GM12878 (cell line): Measurements from ENCODE around the gene PLD3. TPM values are rescaled to one million over a fixed set of nuclear protein-coding genes. Genes with fewer than 3 reads are reported as not detected.

Experiments
- ATAC-seq: fragments of 200-7000 bp; cut with Tn5 transposase; 3 replicates; pipeline ENCODE4 v1.9.1; 2020; ENCODE audit warnings: mild to moderate bottlenecking, moderate library complexity
- BruUV-seq: library from RNA; stranded (reverse); fragments of 400-500 nt; replicated peaks from 2 replicates; lab custom pipeline; 2021; lab: Mats Ljungman, UMichigan
- CTCF ChIA-PET: fragments of 300-600 bp; sonication (Branson Sonifier 250); formaldehyde crosslinking; extraction: SDS; loops from one replicate; lab custom pipeline; 2021; ENCODE audit warnings: inconsistent platforms; lab: Yijun Ruan, JAX
- POLR2A ChIA-PET: fragments of 350-600 bp; formaldehyde crosslinking; extraction: SDS; loops from one replicate; lab custom pipeline; 2021; ENCODE audit warnings: inconsistent platforms; lab: Charles Lee
- RAD21 ChIA-PET: fragments of 300-600 bp; sonication (Branson Sonifier 250); formaldehyde crosslinking; loops from one replicate; lab custom pipeline; 2023; ENCODE audit warnings: antibody characterized with exemption; ENCODE audit not compliant: unreplicated experiment; lab: Charles Lee
- SMC1A ChIA-PET: fragments of 300-600 bp; sonication (Branson Sonifier 250); formaldehyde crosslinking; loops from one replicate; lab custom pipeline; 2023; ENCODE audit not compliant: unreplicated experiment, uncharacterized antibody; lab: Charles Lee
- DNase-seq: peaks from one replicate; pipeline ENCODE4 v3.0.0-alpha.2; 2011; ENCODE audit warnings: low read depth, low spot score
- FAIRE-seq: peaks from 3 replicates; lab custom pipeline; 2011; peaks lifted over from hg19 to GRCh38; lab: Jason Lieb, UNC
- H2AFZ ChIP-seq: 2 replicates; pipeline ENCODE4 v1.6.0; 2011; ENCODE audit warnings: low read depth, low read length, control low read depth; ENCODE audit not compliant: control insufficient read depth
- H3K27ac ChIP-seq: 2 replicates; pipeline ENCODE4 v1.5.1; 2011; ENCODE audit warnings: control low read depth; ENCODE audit not compliant: control insufficient read depth, insufficient read depth
- H3K27me3 ChIP-seq, 2 experiments: replicated peaks in 1 of 2; 2 replicates each; pipeline versions ENCODE4 v1.6.0 to v1.6.1; 2011; ENCODE audit warnings: low read length in 1 of 2; ENCODE audit not compliant: control insufficient read depth in 2 of 2, insufficient read depth in 2 of 2
- H3K36me3 ChIP-seq, 2 experiments: 2 replicates each; pipeline ENCODE4 v1.5.1; 2011; ENCODE audit warnings: low read length in 1 of 2; ENCODE audit not compliant: control insufficient read depth in 2 of 2, insufficient read depth in 2 of 2
- H3K4me1 ChIP-seq: 2 replicates; pipeline ENCODE4 v1.6.1; 2011; ENCODE audit warnings: mild to moderate bottlenecking, low read length, moderate library complexity, mixed read lengths; ENCODE audit not compliant: control insufficient read depth, insufficient read depth
- H3K4me2 ChIP-seq: 2 replicates; pipeline ENCODE4 v1.6.0; 2011; ENCODE audit warnings: control low read depth; ENCODE audit not compliant: control insufficient read depth, insufficient read depth
- H3K4me3 ChIP-seq: fragments of 200-600 bp; sonication (generic); 2 replicates; pipeline ENCODE4 v1.5.1; 2016
- H3K79me2 ChIP-seq: 2 replicates; pipeline ENCODE4 v1.6.0; 2011; ENCODE audit warnings: low read length; ENCODE audit not compliant: control insufficient read depth, insufficient read depth
- H3K9ac ChIP-seq: 2 replicates; pipeline ENCODE4 v1.8.0; 2011; ENCODE audit warnings: low read length, control low read depth, mixed read lengths; ENCODE audit not compliant: control insufficient read depth, insufficient read depth
- H3K9me3 ChIP-seq: replicated peaks from 3 replicates; pipeline ENCODE4 v1.5.1; 2011; ENCODE audit warnings: mild to moderate bottlenecking, low read length; ENCODE audit not compliant: control insufficient read depth, insufficient read depth
- H4K20me1 ChIP-seq: 2 replicates; pipeline ENCODE4 v1.6.0; 2011; ENCODE audit not compliant: control insufficient read depth, insufficient read depth
- ATF7 ChIP-seq: fragments of 450-650 bp; IDR thresholded peaks from 2 replicates; pipeline ENCODE4 v1.6.1; 2016; ENCODE audit warnings: low read depth, mild to moderate bottlenecking
- ETV6 ChIP-seq, 2 experiments: fragments of 450-650 bp in 1 of 2; IDR thresholded peaks in 1 of 2; conservative IDR thresholded peaks in 1 of 2; 2 replicates each; pipeline ENCODE4 v1.6.1; 2014; ENCODE audit warnings: antibody characterized with exemption in 1 of 2, borderline replicate concordance in 1 of 2, low read depth in 1 of 2, mild to moderate bottlenecking in 1 of 2, moderate library complexity in 1 of 2
- NRF1 ChIP-seq: conservative IDR thresholded peaks from 2 replicates; pipeline ENCODE4 v1.6.1; 2011; ENCODE audit warnings: mild to moderate bottlenecking, low read depth, low read length, improper control_type of control experiment
- PBX3 ChIP-seq: IDR thresholded peaks from 2 replicates; pipeline ENCODE4 v1.6.1; 2011; ENCODE audit warnings: mild to moderate bottlenecking, low read depth, low read length, moderate library complexity; ENCODE audit not compliant: insufficient replicate concordance
- PML ChIP-seq: IDR thresholded peaks from 2 replicates; pipeline ENCODE4 v1.6.1; 2012; ENCODE audit warnings: low read length, inconsistent platforms
- WGBS: methylation state at CpG from one replicate; pipeline ENCODE4 v1.1.6; 2016; ENCODE audit warnings: low lambda C conversion rate; ENCODE audit not compliant: insufficient replicate concordance, insufficient coverage; ENCODE audit errors: missing lambda C conversion rate; 5-methylcytosine and 5-hydroxymethylcytosine counted together
- in situ Hi-C: fragments of 300-500 bp; cut with MboI; formaldehyde crosslinking; loops from 9 replicates; pipeline ENCODE4 v1.14.3; 2018; ENCODE audit warnings: mixed read lengths
- intact Hi-C: fragments of 100-400 bp; cut with micrococcal nuclease; formaldehyde crosslinking; loops from one replicate; pipeline ENCODE4 v1.14.2; 2022; ENCODE audit not compliant: unreplicated experiment
- polyA plus RNA-seq, 11 experiments: library from polyadenylated mRNA; depleted of rRNA in 4 of 11; unstranded in 6 of 11; stranded (reverse) in 5 of 11; fragments of >200 nt; fragmentation: Nextera tagmentation in 4 of 11; fragmentation: Illumina TruSeq in 1 of 11; extraction: Ambion mirVana in 4 of 11; extraction: Trizol in 1 of 11; gene quantifications; 1 replicate in 1 of 11; 2 replicates in 10 of 11; pipeline versions ENCODE4 v1.2.1 to v1.2.3, GENCODE V29; 2011 to 2016; ENCODE audit warnings: inconsistent platforms in 2 of 11, missing spikeins in 2 of 11, low read depth in 1 of 11
- total RNA-seq, 4 experiments: library from RNA; depleted of rRNA in 3 of 4; stranded (reverse); fragments of >200 nt in 3 of 4; fragmentation: Illumina TruSeq in 1 of 4; extraction: Trizol in 1 of 4; gene quantifications; 2 replicates each; pipeline versions ENCODE4 v1.2.1 to v1.2.3, GENCODE V29; 2013 to 2021

Gene PLD3
- total and polyA plus RNA-seq, 10 of the 15 experiments (the other 5 are each of a cell fraction or from before 2014, with no cell fraction given) = 1.3 to 134 (median 72.7) TPM

GRCh38 chr19:40356681-40357595 is 8.4 kb downstream of the PLD3 start:
- ChIA-PET RAD21 (interaction anchor here (0.9 to 1.3 kb wide), 5 partner anchors 9 to 69 kb away, joined by 3 to 9 read pairs (median 3); partner anchors contain the start of genes C19orf47, PLD3 and SERTAD1), CTCF (interaction anchor here (0.6 to 2.7 kb wide), 8 partner anchors 9 to 247 kb away, joined by 3 to 8 read pairs (median 4); partner anchors contain the start of genes C19orf47 and PLD3), SMC1A (interaction anchor here (1.0 to 1.2 kb wide), 5 partner anchors 38 to 107 kb away, joined by 3 to 4 read pairs (median 4); partner anchors contain the start of gene SERTAD1), POLR2A (interaction anchor here (0.5 to 1.3 kb wide), 6 partner anchors 16 to 1624 kb away, joined by 3 to 4 read pairs (median 3); partner anchors contain the start of gene SERTAD1)
- Histone ChIP-seq H3K4me3 (peak overlapping the region; percentile 39; the same call in 1 of the 2 replicates), H3K4me1 (peaks cover 40% of the 10 kb centered on the region), H3K79me2 (peaks cover 10% of the 10 kb centered on the region), H3K27me3 (no peaks in the 10 kb centered on the region), H3K27ac (peak overlapping the region; percentile 73), H3K36me3 (no peaks in the 10 kb centered on the region), H3K9ac (peak overlapping the region; percentile 48), H2AFZ (no peak overlapping the region), H4K20me1 (no peaks in the 10 kb centered on the region), H3K9me3 (no peaks in the 10 kb centered on the region), H3K4me2 (peak overlapping the region; percentile 62)
- no peak for TF ChIP-seq ETV6 (conservative IDR thresholded peaks at IDR 0.05 in 1 of 2, IDR thresholded peaks at IDR 0.05 in 1 of 2; ENCODE audit: borderline replicate concordance in 1 of 2, low read depth in 1 of 2)
- TF ChIP-seq ATF7 = 0 out of 2 replicates have a peak, but pooled peaks have one; percentile 26
- no peak for TF ChIP-seq PBX3
- no peak for TF ChIP-seq PML
- TF ChIP-seq NRF1 = no peak
- DNase-seq = no peak
- in situ Hi-C loops = no loop called here
- TSS peak; percentile 38 for BruUV-seq
- no peak for ATAC-seq
- 87% methylated on average over 6 of the region's 6 CpGs for WGBS
- intact Hi-C loops = loop anchor here (5.0 kb wide), 2 partner anchors 45 to 60 kb away; no protein-coding TSS in a partner anchor
- FAIRE-seq = peak; percentile 23
